RWPE1 (cell line): ENCODE data around the gene UBE2O.

Experiments
- CTCF ChIA-PET: fragments of 350-600 bp; sonication (Branson Sonifier 250); formaldehyde crosslinking; extraction: SDS; loops from one replicate; lab custom pipeline; 2021; lab: Yijun Ruan, JAX
- POLR2A ChIA-PET: fragments of 400-600 bp; formaldehyde crosslinking; extraction: SDS; loops from one replicate; lab custom pipeline; 2020; ENCODE audit warnings: antibody characterized with exemption; ENCODE audit not compliant: low non-redundant PET; lab: Yijun Ruan, JAX
- DNase-seq: peaks from one replicate; pipeline ENCODE4 v3.0.0; 2012; ENCODE audit warnings: low spot score
- H3K27ac ChIP-seq: fragments of 450-650 bp; 2 replicates; pipeline ENCODE4 v1.5.1; 2017
- TF ChIP-seq, protein P1 (sequence below): fragments of 450-650 bp; conservative IDR thresholded peaks from 2 replicates; pipeline ENCODE4 v1.5.1; 2017; ENCODE audit warnings: low read depth, mild to moderate bottlenecking

The UBE2O gene

DNA sequence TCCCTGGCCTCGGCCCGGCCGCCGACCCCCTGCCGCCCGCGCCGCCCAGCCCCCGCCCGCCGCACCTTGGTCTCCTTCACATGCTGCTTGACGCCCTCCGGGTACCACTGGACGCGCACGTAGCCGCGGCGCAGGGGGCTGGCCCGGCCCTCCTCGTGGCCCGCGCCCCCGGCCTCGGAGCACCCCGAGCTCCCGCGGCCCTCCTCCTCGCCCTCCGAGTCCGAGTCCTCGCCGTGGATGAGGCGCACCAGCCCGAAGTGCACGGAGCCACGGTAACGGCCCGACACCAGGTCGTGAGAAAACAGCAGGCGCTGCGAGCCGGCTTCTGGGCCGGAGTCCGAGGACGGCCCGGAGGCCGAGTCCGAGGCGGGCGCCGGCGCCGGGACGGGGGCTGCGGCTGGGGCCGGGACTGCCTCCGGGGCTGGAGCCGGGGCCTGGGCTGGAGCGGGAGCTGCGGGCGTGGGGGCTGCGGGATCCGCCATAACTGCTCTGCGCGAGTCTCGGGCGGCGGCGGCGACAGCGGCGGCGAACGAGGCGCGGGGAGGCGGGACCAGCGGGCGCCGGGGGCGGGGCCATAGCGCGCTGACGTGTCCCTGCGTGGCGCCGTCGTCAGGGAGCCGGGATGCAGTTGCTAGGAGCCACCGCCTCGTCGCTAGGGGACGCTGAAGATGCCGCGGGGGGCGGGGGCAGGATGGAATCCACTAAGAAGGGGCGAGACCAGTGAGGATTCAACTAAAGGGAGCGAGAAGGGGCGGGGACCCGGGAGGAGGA lies at the start of gene UBE2O:
Gene UBE2O, minus strand, starts transcription at position 493 of the 771 bp plus-strand sequence. Its CDS starts 11 bp downstream, at position 482.
- ChIA-PET CTCF (interaction anchor here (0.5 to 1.1 kb wide), 5 partner anchors 44 to 969 kb away, joined by 3 to 4 read pairs (median 3); no protein-coding TSS in a partner anchor), POLR2A (interaction anchor here (0.7 kb wide), 1 partner anchor 37 kb away, joined by 3 read pairs; no protein-coding TSS in a partner anchor)
- peak within 1 kb of the TSS; percentile 69 for H3K27ac ChIP-seq
- TF ChIP-seq, protein P1, sequence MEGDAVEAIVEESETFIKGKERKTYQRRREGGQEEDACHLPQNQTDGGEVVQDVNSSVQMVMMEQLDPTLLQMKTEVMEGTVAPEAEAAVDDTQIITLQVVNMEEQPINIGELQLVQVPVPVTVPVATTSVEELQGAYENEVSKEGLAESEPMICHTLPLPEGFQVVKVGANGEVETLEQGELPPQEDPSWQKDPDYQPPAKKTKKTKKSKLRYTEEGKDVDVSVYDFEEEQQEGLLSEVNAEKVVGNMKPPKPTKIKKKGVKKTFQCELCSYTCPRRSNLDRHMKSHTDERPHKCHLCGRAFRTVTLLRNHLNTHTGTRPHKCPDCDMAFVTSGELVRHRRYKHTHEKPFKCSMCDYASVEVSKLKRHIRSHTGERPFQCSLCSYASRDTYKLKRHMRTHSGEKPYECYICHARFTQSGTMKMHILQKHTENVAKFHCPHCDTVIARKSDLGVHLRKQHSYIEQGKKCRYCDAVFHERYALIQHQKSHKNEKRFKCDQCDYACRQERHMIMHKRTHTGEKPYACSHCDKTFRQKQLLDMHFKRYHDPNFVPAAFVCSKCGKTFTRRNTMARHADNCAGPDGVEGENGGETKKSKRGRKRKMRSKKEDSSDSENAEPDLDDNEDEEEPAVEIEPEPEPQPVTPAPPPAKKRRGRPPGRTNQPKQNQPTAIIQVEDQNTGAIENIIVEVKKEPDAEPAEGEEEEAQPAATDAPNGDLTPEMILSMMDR, result no peak; the same call in 1 of the 2 replicates
- peak; percentile 89 for DNase-seq

GRCh38 chr17:76501827-76502307 lies 48.9 kb upstream of the UBE2O start:
- POLR2A ChIA-PET, result interaction anchor here (0.5 to 1.0 kb wide), 4 partner anchors 35 to 479 kb away, joined by 3 to 9 read pairs (median 5); partner anchors contain the start of gene AANAT
- CTCF ChIA-PET, result interaction anchor here (1.1 to 1.9 kb wide), 2 partner anchors 43 to 104 kb away, joined by 4 to 8 read pairs; no protein-coding TSS in a partner anchor
- TF ChIP-seq, protein P1, result no peak
- peak overlapping the region; percentile 89 for H3K27ac ChIP-seq
- no peak for DNase-seq

- ChIA-PET CTCF (interaction anchor here (1.1 to 1.9 kb wide), 2 partner anchors 42 to 103 kb away, joined by 4 to 8 read pairs; no protein-coding TSS in a partner anchor), POLR2A (interaction anchor here (0.5 to 1.0 kb wide), 3 partner anchors 34 to 480 kb away, joined by 3 to 7 read pairs (median 3); partner anchors contain the start of gene AANAT)
- TF ChIP-seq, protein P1, result no peak
- peak within 1 kb of the TSS; percentile 89 for H3K27ac ChIP-seq
- peak; percentile 90 for DNase-seq
These were observed 48.3 kb upstream of the UBE2O start, which contains the start of gene RHBDF2 for GRCh38 chr17:76501018-76501826. Gene RHBDF2, minus strand, starts transcription at chr17:76501423. Its CDS starts 19,899 bp downstream, at chr17:76481524.

GRCh38 chr17:76500747-76501017 lies 47.7 kb upstream of the UBE2O start:
- TF ChIP-seq, protein P1, result no peak
- DNase-seq, result no peak
- ChIA-PET POLR2A (no interaction called here), CTCF (interaction anchor here (0.5 kb wide), 1 partner anchor 130 kb away, joined by 4 read pairs; no protein-coding TSS in a partner anchor)
- peak overlapping the region; percentile 89 for H3K27ac ChIP-seq

GRCh38 chr17:76500074-76500746 lies 47.3 kb upstream of the UBE2O start:
- DNase-seq, result no peak
- POLR2A ChIA-PET, result no interaction called here
- CTCF ChIA-PET, result interaction anchor here (0.5 to 1.0 kb wide), 3 partner anchors 13 to 130 kb away, joined by 3 to 4 read pairs (median 3); no protein-coding TSS in a partner anchor
- peak overlapping the region; percentile 89 for H3K27ac ChIP-seq
- TF ChIP-seq, protein P1, result no peak
